DMS153 treated with DMSO at 0.1 percent for 48 hours (cell line): Measurements from ENCODE around the gene NADSYN1.

Experiments used
- DNase-seq: peaks from one replicate; lab custom pipeline; 2025; ENCODE audit not compliant: unreplicated experiment; lab: John Stamatoyannopoulos, UW

Gene NADSYN1

GRCh38 chr11:71544525-71545214 is 91.7 kb downstream of the NADSYN1 start:
- DNase-seq, result no peak

DNA sequence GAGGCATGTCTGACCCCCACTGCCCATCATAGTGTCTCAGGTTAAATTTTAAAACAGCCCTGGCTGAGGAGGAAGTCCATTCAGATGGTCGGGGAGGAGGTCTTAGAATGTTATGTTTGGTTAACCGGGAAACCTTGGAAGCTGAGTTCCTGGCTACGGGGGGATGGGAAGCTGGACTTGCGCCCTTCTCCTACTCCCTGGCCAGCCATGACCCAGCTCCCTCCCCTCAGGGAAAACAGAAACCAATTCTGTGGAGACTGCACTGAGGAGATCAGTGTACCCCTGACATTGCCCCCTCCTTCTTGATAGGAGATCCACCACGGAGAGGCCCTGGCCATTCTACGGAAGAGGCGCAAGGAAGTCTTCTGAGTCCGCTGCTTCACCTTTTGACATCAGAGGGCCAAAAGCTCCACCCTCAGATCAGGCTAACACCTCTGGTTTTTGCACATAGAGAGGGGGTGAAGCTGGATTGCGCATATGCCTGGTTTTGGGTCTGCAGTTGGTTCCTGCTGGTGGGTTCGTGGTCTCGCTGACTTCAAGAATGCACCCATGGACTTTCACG is 92.5 kb downstream of the NADSYN1 start:
- no peak for DNase-seq

- no peak for DNase-seq
Observed at GRCh38 chr11:71548120-71548519, 95.1 kb downstream of the NADSYN1 start, which contains the start of gene KRTAP5-9. KRTAP5-9 (plus strand) TSS chr11:71548420; CDS start chr11:71548658, 238 bp downstream.

DNA sequence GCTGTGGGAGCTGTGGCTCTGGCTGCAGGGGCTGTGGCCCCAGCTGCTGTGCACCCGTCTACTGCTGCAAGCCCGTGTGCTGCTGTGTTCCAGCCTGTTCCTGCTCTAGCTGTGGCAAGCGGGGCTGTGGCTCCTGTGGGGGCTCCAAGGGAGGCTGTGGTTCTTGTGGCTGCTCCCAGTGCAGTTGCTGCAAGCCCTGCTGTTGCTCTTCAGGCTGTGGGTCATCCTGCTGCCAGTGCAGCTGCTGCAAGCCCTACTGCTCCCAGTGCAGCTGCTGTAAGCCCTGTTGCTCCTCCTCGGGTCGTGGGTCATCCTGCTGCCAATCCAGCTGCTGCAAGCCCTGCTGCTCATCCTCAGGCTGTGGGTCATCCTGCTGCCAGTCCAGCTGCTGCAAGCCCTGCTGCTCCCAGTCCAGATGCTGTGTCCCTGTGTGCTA is 95.7 kb downstream of the NADSYN1 start:
- DNase-seq, result no peak
